Endothelial cell of umbilical vein (primary cell): ENCODE results near the gene ZER1. TPM values are rescaled to one million over a fixed set of nuclear protein-coding genes. Genes with fewer than 3 reads are reported as not detected.
A peak's percentile ranks its signal among the peaks of the same experiment; 100 is the strongest.

Source experiments
- BruUV-seq: library from RNA; stranded (reverse); fragments of 400-500 nt; replicated peaks from 2 replicates; lab custom pipeline; 2021; lab: Mats Ljungman, UMichigan
- CTCF ChIA-PET: fragments of 300-600, 350-600 bp; sonication (Branson Sonifier 250); formaldehyde crosslinking; loops from one replicate; lab custom pipeline; 2021; ENCODE audit warnings: antibody characterized with exemption, inconsistent platforms; lab: Charles Lee
- POLR2A ChIA-PET: fragments of 300-600, 350-600 bp; sonication (Branson Sonifier 250); formaldehyde crosslinking; loops from one replicate; lab custom pipeline; 2021; ENCODE audit warnings: antibody characterized with exemption, inconsistent platforms; lab: Charles Lee
- DNase-seq: peaks from one replicate; pipeline ENCODE4 v3.0.0-alpha.2; 2011; ENCODE audit warnings: low read depth, low spot score
- FAIRE-seq: peaks from 2 replicates; lab custom pipeline; 2011; peaks lifted over from hg19 to GRCh38; lab: Jason Lieb, UNC
- H2AFZ ChIP-seq: 2 replicates; pipeline ENCODE4 v1.6.0; 2012; ENCODE audit warnings: low read depth, low read length, control low read depth, inconsistent platforms
- H3K27ac ChIP-seq: 2 replicates; pipeline ENCODE4 v1.5.1; 2011; ENCODE audit warnings: low read depth, mild to moderate bottlenecking, control low read depth, low read length, moderate library complexity; ENCODE audit not compliant: insufficient read depth
- H3K27me3 ChIP-seq, 2 experiments: 2 replicates each; pipeline versions ENCODE4 v1.6.0 to v1.6.1; 2011; ENCODE audit warnings: low read length in 2 of 2, mixed read lengths in 1 of 2; ENCODE audit not compliant: control insufficient read depth in 2 of 2, insufficient read depth in 2 of 2
- H3K36me3 ChIP-seq, 2 experiments: 2 replicates in 1 of 2; 3 replicates in 1 of 2; pipeline ENCODE4 v1.5.1; 2011; ENCODE audit warnings: low read length in 2 of 2, mild to moderate bottlenecking in 1 of 2, moderate library complexity in 1 of 2; ENCODE audit not compliant: control insufficient read depth in 2 of 2, insufficient read depth in 2 of 2; ENCODE audit errors: extremely low read depth in 1 of 2
- H3K4me1 ChIP-seq: 3 replicates; pipeline ENCODE4 v1.5.1; 2011; ENCODE audit warnings: mild to moderate bottlenecking, low read length; ENCODE audit not compliant: control insufficient read depth, insufficient read depth; ENCODE audit errors: extremely low read depth
- H3K4me2 ChIP-seq: 2 replicates; pipeline ENCODE4 v1.6.1; 2011; ENCODE audit warnings: low read length, control low read depth, mixed read lengths; ENCODE audit not compliant: insufficient read depth
- H3K4me3 ChIP-seq, 3 experiments: fragments of 200-600 bp in 1 of 3; sonication (generic), shearing (Covaris generic) in 1 of 3; replicated peaks in 1 of 3; 2 replicates each; pipeline ENCODE4 v1.5.1; 2011 to 2016; ENCODE audit warnings: control low read depth in 3 of 3, low read length in 3 of 3, mild to moderate bottlenecking in 2 of 3, inconsistent platforms in 1 of 3, low read depth in 1 of 3, moderate library complexity in 1 of 3; ENCODE audit not compliant: insufficient read depth in 1 of 3
- H3K79me2 ChIP-seq: 2 replicates; pipeline ENCODE4 v1.6.0; 2012; ENCODE audit warnings: low read length, inconsistent platforms; ENCODE audit not compliant: control insufficient read depth, insufficient read depth
- H3K9ac ChIP-seq: replicated peaks from 2 replicates; pipeline ENCODE3; 2011; ENCODE audit warnings: low read length, control low read depth; ENCODE audit not compliant: insufficient read depth; ENCODE audit errors: extremely low read depth
- H3K9me1 ChIP-seq: replicated peaks from 3 replicates; pipeline ENCODE4 v1.6.0; 2011; ENCODE audit warnings: mild to moderate bottlenecking, low read length; ENCODE audit not compliant: control insufficient read depth, insufficient read depth; ENCODE audit errors: extremely low read depth
- H3K9me3 ChIP-seq: replicated peaks from 2 replicates; pipeline ENCODE4 v1.5.1; 2012; ENCODE audit warnings: low read length, inconsistent platforms; ENCODE audit not compliant: control insufficient read depth, insufficient read depth
- H4K20me1 ChIP-seq: replicated peaks from 2 replicates; pipeline ENCODE3; 2011; ENCODE audit warnings: mild to moderate bottlenecking, low read length; ENCODE audit not compliant: control insufficient read depth, insufficient read depth; ENCODE audit errors: extremely low read depth
- CTCF ChIP-seq, 2 donors: IDR thresholded peaks; 1 replicate in 1 of 2; 2 replicates in 1 of 2; pipeline ENCODE4 v1.5.1; 2011; ENCODE audit warnings: low read length in 2 of 2, mild to moderate bottlenecking in 2 of 2, moderate library complexity in 2 of 2, control low read depth in 1 of 2, inconsistent platforms in 1 of 2, low read depth in 1 of 2; ENCODE audit not compliant: insufficient read depth in 1 of 2; ENCODE audit errors: extremely low read depth in 1 of 2
- EZH2 ChIP-seq: IDR thresholded peaks from 2 replicates; pipeline ENCODE4 v1.6.1; 2012; ENCODE audit warnings: borderline replicate concordance, low read depth, mild to moderate bottlenecking, moderate library complexity, low read length, inconsistent platforms; ENCODE audit not compliant: severe bottlenecking
- FOS ChIP-seq: IDR thresholded peaks from 2 replicates; pipeline ENCODE4 v1.6.1; 2011; ENCODE audit warnings: mild to moderate bottlenecking, low read length, moderate library complexity, borderline replicate concordance; ENCODE audit not compliant: insufficient read depth
- GATA2 ChIP-seq: IDR thresholded peaks from 2 replicates; pipeline ENCODE4 v1.7.0; 2011; ENCODE audit warnings: low read depth, mild to moderate bottlenecking, moderate library complexity, mixed read lengths, low read length; ENCODE audit not compliant: insufficient read length, insufficient read depth
- JUN ChIP-seq: IDR thresholded peaks from 2 replicates; pipeline ENCODE4 v1.6.1; 2011; ENCODE audit warnings: borderline replicate concordance, low read depth; ENCODE audit not compliant: insufficient read length, insufficient read depth
- POLR2AphosphoS5 ChIP-seq: IDR thresholded peaks from 2 replicates; pipeline ENCODE4 v1.6.1; 2012; ENCODE audit warnings: low read depth, mild to moderate bottlenecking, control low read depth, low read length, moderate library complexity; ENCODE audit not compliant: insufficient read depth
- dilution Hi-C: fragments of 300-500 bp; cut with MboI; formaldehyde crosslinking; loops from one replicate; pipeline ENCODE4 v1.15.0; 2019; ENCODE audit warnings: low sequenced_read_pairs; ENCODE audit not compliant: extremely low pct_ligation_motif_present
- intact Hi-C: fragments of 100-400 bp; cut with micrococcal nuclease; formaldehyde crosslinking; loops from one replicate; pipeline ENCODE4 v1.10.0; 2022
- polyA plus RNA-seq, 4 experiments: library from polyadenylated mRNA; depleted of rRNA in 3 of 4; stranded (reverse) in 3 of 4; unstranded in 1 of 4; fragments of >200 nt; gene quantifications; 2 replicates each; pipeline versions ENCODE4 v1.2.1 to v1.2.3, GENCODE V29; 2011 to 2012; ENCODE audit warnings: missing spikeins in 1 of 4
- total RNA-seq: library from RNA; stranded (reverse); gene quantifications from 2 replicates; pipeline ENCODE4 v1.2.3, GENCODE V29; 2021
- TF ChIP-seq, protein P1 (sequence below): IDR thresholded peaks from 2 replicates; pipeline ENCODE4 v1.6.1; 2011; ENCODE audit not compliant: insufficient read depth, insufficient read length

The ZER1 gene
- total and polyA plus RNA-seq, 2 donors (not counting 3 experiments of a cell fraction or from before 2014, with no cell fraction given): 23.0 to 29.9 TPM

- H3K4me1 ChIP-seq: peaks cover 5% of the 10 kb centered on the region
- no peaks in the 10 kb centered on the region for H3K27me3 ChIP-seq
- no peaks in the 10 kb centered on the region for H3K79me2 ChIP-seq
- ChIA-PET CTCF (interaction anchor here (0.9 to 1.4 kb wide), 7 partner anchors 8 to 94 kb away, joined by 3 to 12 read pairs (median 5); partner anchors contain the start of genes ENDOG and PKN3), POLR2A (no interaction called here)
- no peaks in the 10 kb centered on the region for H3K9me3 ChIP-seq
- FAIRE-seq: no peak
- H3K9ac ChIP-seq: no peak overlapping the region
- peaks cover 2 to 13% of the 10 kb centered on the region in 2 experiments for H3K36me3 ChIP-seq
- no peaks in the 10 kb centered on the region for H4K20me1 ChIP-seq
- H2AFZ ChIP-seq: peak overlapping the region; percentile 48
- no peak overlapping the region for H3K27ac ChIP-seq
- dilution Hi-C loops: no loop called here
- peak overlapping the region in 2 of 3 experiments; percentile 53 to 68 for H3K4me3 ChIP-seq
- TF ChIP-seq JUN (no peak), GATA2 (no peak), FOS (no peak), CTCF (IDR thresholded peaks at IDR 0.05; ENCODE audit: extremely low read depth in 1 of 2, insufficient read depth in 1 of 2, low read depth in 1 of 2, low read length in 2 of 2) (no peak), POLR2AphosphoS5 (no peak), EZH2 (no peak)
- TF ChIP-seq, protein P1, sequence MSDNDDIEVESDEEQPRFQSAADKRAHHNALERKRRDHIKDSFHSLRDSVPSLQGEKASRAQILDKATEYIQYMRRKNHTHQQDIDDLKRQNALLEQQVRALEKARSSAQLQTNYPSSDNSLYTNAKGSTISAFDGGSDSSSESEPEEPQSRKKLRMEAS: no peak
- no TSS peak for BruUV-seq
- peak overlapping the region; percentile 63 for H3K4me2 ChIP-seq
- peak; percentile 70 for DNase-seq
- intact Hi-C loops: loop anchor here (1.0 to 5.0 kb wide), 4 partner anchors 21 to 93 kb away; partner anchors contain the start of genes ENDOG, SET and ZER1
- no peaks in the 10 kb centered on the region for H3K9me1 ChIP-seq
Observed at GRCh38 chr9:128724744-128725211, 46.9 kb downstream of the ZER1 start.
